IMR-90 (cell line): Measurements from ENCODE around the gene PPP1R14C. TPM values are rescaled to one million over a fixed set of nuclear protein-coding genes. Genes with fewer than 3 reads are reported as not detected.

ENCODE experiments used
- ATAC-seq: fragments of 200-7000 bp; cut with Tn5 transposase; 2 replicates; pipeline ENCODE4 v1.9.1; 2020; ENCODE audit warnings: low read depth, mild to moderate bottlenecking, moderate library complexity
- BruUV-seq: library from RNA; stranded (reverse); fragments of 400-500 nt; replicated peaks from 2 replicates; lab custom pipeline; 2021; lab: Mats Ljungman, UMichigan
- CTCF ChIA-PET: fragments of 300-600 bp; formaldehyde crosslinking; extraction: SDS; loops from one replicate; lab custom pipeline; 2021; ENCODE audit warnings: antibody characterized with exemption; lab: Yijun Ruan, JAX
- POLR2A ChIA-PET: fragments of 300-600 bp; sonication (Branson Sonifier 250); formaldehyde crosslinking; loops from one replicate; lab custom pipeline; 2022; ENCODE audit warnings: antibody characterized with exemption; ENCODE audit not compliant: unreplicated experiment; lab: Charles Lee
- DNase-seq: peaks from one replicate; pipeline ENCODE4 v3.0.0; 2013
- H2AFZ ChIP-seq: replicated peaks from 2 replicates; pipeline ENCODE3; 2013; ENCODE audit warnings: low read length, mild to moderate bottlenecking; ENCODE audit not compliant: poor library complexity
- H2AK5ac ChIP-seq: 2 replicates; pipeline ENCODE4 v1.6.1; 2013; ENCODE audit warnings: low read depth, low read length, inconsistent platforms
- H2AK9ac ChIP-seq: replicated peaks from 2 replicates; pipeline ENCODE3; 2013; ENCODE audit warnings: mild to moderate bottlenecking, low read depth, low read length, moderate library complexity; ENCODE audit not compliant: poor library complexity
- H2BK120ac ChIP-seq: 2 replicates; pipeline ENCODE4 v1.6.1; 2013; ENCODE audit warnings: low read depth, low read length, inconsistent platforms
- H2BK15ac ChIP-seq: 3 replicates; pipeline ENCODE4 v1.6.1; 2013; ENCODE audit warnings: low read depth, low read length, inconsistent platforms
- H2BK20ac ChIP-seq: 2 replicates; pipeline ENCODE4 v1.6.1; 2013; ENCODE audit warnings: low read depth, mild to moderate bottlenecking, inconsistent platforms, low read length, moderate library complexity
- H2BK5ac ChIP-seq: 2 replicates; pipeline ENCODE4 v1.6.1; 2013; ENCODE audit warnings: mild to moderate bottlenecking, low read depth, low read length, inconsistent platforms; ENCODE audit not compliant: poor library complexity, severe bottlenecking
- H3K14ac ChIP-seq: replicated peaks from 2 replicates; pipeline ENCODE4 v1.6.1; 2013; ENCODE audit warnings: low read depth, low read length, inconsistent platforms
- H3K18ac ChIP-seq: 2 replicates; pipeline ENCODE4 v1.6.1; 2013; ENCODE audit warnings: low read depth, low read length, control low read depth
- H3K23ac ChIP-seq: 2 replicates; pipeline ENCODE4 v1.6.1; 2013; ENCODE audit warnings: low read depth, low read length, inconsistent platforms
- H3K27ac ChIP-seq: 2 replicates; pipeline ENCODE4 v1.5.1; 2013; ENCODE audit warnings: mild to moderate bottlenecking, control low read depth, low read length; ENCODE audit not compliant: insufficient read depth
- H3K27me3 ChIP-seq: 2 replicates; pipeline ENCODE4 v1.6.1; 2013; ENCODE audit warnings: low read length; ENCODE audit not compliant: control insufficient read depth, insufficient read depth
- H3K36me3 ChIP-seq: 2 replicates; pipeline ENCODE4 v1.6.1; 2013; ENCODE audit warnings: low read length, mixed read lengths; ENCODE audit not compliant: control insufficient read depth, insufficient read depth
- H3K4ac ChIP-seq: 2 replicates; pipeline ENCODE4 v1.6.1; 2013; ENCODE audit warnings: low read depth, low read length, inconsistent platforms
- H3K4me1 ChIP-seq: 2 replicates; pipeline ENCODE4 v1.6.1; 2013; ENCODE audit warnings: low read length, mixed read lengths; ENCODE audit not compliant: control insufficient read depth, insufficient read depth
- H3K4me2 ChIP-seq: 2 replicates; pipeline ENCODE4 v1.6.1; 2013; ENCODE audit warnings: low read depth, mild to moderate bottlenecking, control low read depth, low read length, moderate library complexity
- H3K4me3 ChIP-seq: 2 replicates; pipeline ENCODE4 v1.5.1; 2013; ENCODE audit warnings: low read depth, mild to moderate bottlenecking, control low read depth, low read length, moderate library complexity; ENCODE audit not compliant: insufficient read depth
- H3K56ac ChIP-seq: 2 replicates; pipeline ENCODE4 v1.6.1; 2013; ENCODE audit warnings: low read length, inconsistent platforms; ENCODE audit not compliant: insufficient read depth; ENCODE audit errors: extremely low read depth
- H3K79me1 ChIP-seq, 2 experiments: 2 replicates each; pipeline ENCODE4 v1.6.1; 2013; ENCODE audit warnings: low read length in 2 of 2, inconsistent platforms in 1 of 2, low read depth in 1 of 2
- H3K9ac ChIP-seq: 2 replicates; pipeline ENCODE4 v1.6.1; 2013; ENCODE audit warnings: low read depth, low read length, control low read depth
- H3K9me1 ChIP-seq: 2 replicates; pipeline ENCODE4 v1.6.1; 2013; ENCODE audit warnings: low read length, inconsistent platforms; ENCODE audit not compliant: insufficient read depth
- H3K9me3 ChIP-seq: 2 replicates; pipeline ENCODE4 v1.6.1; 2013; ENCODE audit warnings: low read length; ENCODE audit not compliant: control insufficient read depth, insufficient read depth
- H4K20me1 ChIP-seq: 2 replicates; pipeline ENCODE4 v1.6.1; 2013; ENCODE audit warnings: low read length, inconsistent platforms; ENCODE audit not compliant: insufficient read depth
- H4K5ac ChIP-seq: 2 replicates; pipeline ENCODE4 v1.6.1; 2013; ENCODE audit warnings: mild to moderate bottlenecking, low read depth, low read length, control low read depth
- H4K8ac ChIP-seq, 2 experiments: 2 replicates each; pipeline ENCODE4 v1.6.1; 2013; ENCODE audit warnings: low read depth in 2 of 2, low read length in 2 of 2, control low read depth in 1 of 2, inconsistent platforms in 1 of 2
- H4K91ac ChIP-seq: 2 replicates; pipeline ENCODE4 v1.6.1; 2013; ENCODE audit warnings: low read depth, low read length, inconsistent platforms; ENCODE audit not compliant: insufficient read depth
- BHLHE40 ChIP-seq: fragments of 150-350 bp; IDR thresholded peaks from 2 replicates; pipeline ENCODE4 v1.6.1; 2016; ENCODE audit warnings: mild to moderate bottlenecking, low read depth, low read length
- CEBPB ChIP-seq: IDR thresholded peaks from 2 replicates; pipeline ENCODE4 v1.6.1; 2012; ENCODE audit warnings: low read depth, low read length, improper control_type of control experiment
- ELK1 ChIP-seq: fragments of 150-350 bp; IDR thresholded peaks from 2 replicates; pipeline ENCODE4 v1.6.1; 2016; ENCODE audit warnings: low read depth, mild to moderate bottlenecking, low read length, moderate library complexity, borderline replicate concordance
- MAFK ChIP-seq: IDR thresholded peaks from 2 replicates; pipeline ENCODE4 v1.6.1; 2012; ENCODE audit warnings: low read depth, low read length, improper control_type of control experiment
- NFE2L2 ChIP-seq: fragments of 150-350 bp; IDR thresholded peaks from 2 replicates; pipeline ENCODE4 v1.6.1; 2016; ENCODE audit warnings: low read depth, mild to moderate bottlenecking, low read length
- RCOR1 ChIP-seq: IDR thresholded peaks from 2 replicates; pipeline ENCODE4 v1.6.1; 2012; ENCODE audit warnings: mild to moderate bottlenecking, low read length, improper control_type of control experiment; ENCODE audit not compliant: insufficient replicate concordance
- RFX5 ChIP-seq: IDR thresholded peaks from 2 replicates; pipeline ENCODE4 v1.8.0; 2012; ENCODE audit warnings: low read depth, mild to moderate bottlenecking, low read length, moderate library complexity
- SMC3 ChIP-seq: fragments of 150-350 bp; IDR thresholded peaks from 2 replicates; pipeline ENCODE4 v1.6.1; 2016; ENCODE audit warnings: low read depth, mild to moderate bottlenecking, antibody characterized with exemption, low read length, moderate library complexity
- WGBS, 2 experiments: methylation state at CpG; one replicate each; pipeline versions ENCODE4 v1.1.5 to v1.1.7; 2013; ENCODE audit warnings: missing lambda C conversion rate in 2 of 2; ENCODE audit not compliant: insufficient read length in 1 of 2; ENCODE audit errors: extremely low coverage in 2 of 2; 5-methylcytosine and 5-hydroxymethylcytosine counted together
- dilution Hi-C: fragments of 300-500 bp; cut with HindIII; formaldehyde crosslinking; loops from one replicate; pipeline ENCODE4 v1.14.3; 2018; ENCODE audit warnings: low sequenced_read_pairs; ENCODE audit not compliant: unreplicated experiment
- in situ Hi-C: fragments of 300-500 bp; cut with MboI; formaldehyde crosslinking; loops from 3 replicates; pipeline ENCODE4 v1.14.3; 2019; ENCODE audit warnings: low sequenced_read_pairs, inconsistent platforms, mixed read lengths
- intact Hi-C: fragments of 100-400 bp; cut with micrococcal nuclease; formaldehyde crosslinking; loops from 2 replicates; pipeline ENCODE4 v1.10.0; 2022
- polyA plus RNA-seq, 3 experiments: library from polyadenylated mRNA; depleted of rRNA; stranded (reverse); fragments of >200 nt; gene quantifications; 2 replicates each; pipeline ENCODE4 v1.2.3, GENCODE V29; 2012; ENCODE audit warnings: low replicate concordance in 1 of 3
- total RNA-seq: library from RNA; depleted of rRNA; stranded (reverse); fragments of >200 nt; gene quantifications from 2 replicates; pipeline ENCODE4 v1.2.3, GENCODE V29; 2012

The PPP1R14C gene
- total and polyA plus RNA-seq, 2 of the 4 experiments (the other 2 are of a cell fraction), result not detected

- no peak overlapping the region for H3K4me2 ChIP-seq
- H3K18ac ChIP-seq, result no peak overlapping the region
- intact Hi-C loops (no loop called here), in situ Hi-C loops (no loop called here), dilution Hi-C loops (no loop called here)
- CTCF ChIA-PET, result interaction anchor here (0.5 kb wide), 1 partner anchor 45 kb away, joined by 3 read pairs; no protein-coding TSS in a partner anchor
- no peak overlapping the region for H3K23ac ChIP-seq
- POLR2A ChIA-PET, result no interaction called here
- H4K8ac ChIP-seq, result no peak overlapping the region
- H2BK15ac ChIP-seq, result no peak overlapping the region
- no peak overlapping the region for H3K4ac ChIP-seq
- 70% methylated on average over 4 of the region's 8 CpGs; no CpG with 5 or more reads in 1 of the 2 experiments for WGBS, 2 experiments
- H3K27ac ChIP-seq, result no peak overlapping the region
- no peak overlapping the region for H2AK5ac ChIP-seq
- H4K5ac ChIP-seq, result no peak overlapping the region
- DNase-seq, result no peak
- no peak overlapping the region for H3K4me3 ChIP-seq
- no peaks in the 10 kb centered on the region for H4K20me1 ChIP-seq
- peaks cover under 1% of the 10 kb centered on the region; the same call in 1 of the 2 replicates for H3K27me3 ChIP-seq
- no peak overlapping the region for H2AFZ ChIP-seq
- no peaks in the 10 kb centered on the region for H3K36me3 ChIP-seq
- no peaks in the 10 kb centered on the region for H3K9me1 ChIP-seq
- H3K14ac ChIP-seq, result no peak overlapping the region
- no peak overlapping the region for H2BK20ac ChIP-seq
- no peak overlapping the region for H3K56ac ChIP-seq
- peaks cover 3% of the 10 kb centered on the region; the same call in 1 of the 2 replicates for H3K9me3 ChIP-seq
- H2AK9ac ChIP-seq, result no peak overlapping the region
- TF ChIP-seq SMC3 (no peak), ELK1 (no peak), RFX5 (no peak), NFE2L2 (no peak), MAFK (no peak), CEBPB (no peak), BHLHE40 (no peak), RCOR1 (no peak)
- H3K9ac ChIP-seq, result no peak overlapping the region
- no peaks in the 10 kb centered on the region for H3K4me1 ChIP-seq
- ATAC-seq, result no peak
- no peak overlapping the region for H4K91ac ChIP-seq
- H2BK120ac ChIP-seq, result no peak overlapping the region
- no peak overlapping the region for H2BK5ac ChIP-seq
- no peaks in the 10 kb centered on the region for H3K79me1 ChIP-seq
- BruUV-seq, result no TSS peak
Measured at GRCh38 chr6:150116200-150116800, 26.5 kb upstream of the PPP1R14C start.
